ENCODE measurements around the gene ATP13A2. TPM values are rescaled to one million over a fixed set of nuclear protein-coding genes. Genes with fewer than 3 reads are reported as not detected.
A peak's percentile ranks its signal among the peaks of the same experiment; 100 is the strongest.

Gene ATP13A2
- total RNA-seq, 1 donor from 2014 or later = 42.1 TPM

DNA sequence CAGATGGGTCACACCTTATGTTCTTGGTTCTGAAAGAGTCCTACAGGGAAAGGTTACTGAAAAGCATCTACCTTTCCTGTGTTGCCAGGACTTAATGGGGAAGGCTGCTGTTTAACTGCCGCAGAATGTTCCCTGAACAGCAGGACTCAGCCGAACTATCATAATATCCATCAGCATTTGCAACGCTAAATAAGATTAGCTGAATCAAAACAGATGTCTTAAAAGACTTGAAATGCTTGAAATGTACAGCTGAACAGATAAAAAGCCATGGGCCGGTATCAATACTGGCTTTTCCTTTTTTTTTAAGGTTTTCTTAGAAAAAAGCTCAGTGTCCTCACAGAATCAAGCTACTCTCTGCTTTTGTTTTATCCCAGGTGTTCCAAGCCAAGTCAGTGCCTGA, 19.7 kb upstream of the ATP13A2 start:
- TF ChIP-seq, protein P1, sequence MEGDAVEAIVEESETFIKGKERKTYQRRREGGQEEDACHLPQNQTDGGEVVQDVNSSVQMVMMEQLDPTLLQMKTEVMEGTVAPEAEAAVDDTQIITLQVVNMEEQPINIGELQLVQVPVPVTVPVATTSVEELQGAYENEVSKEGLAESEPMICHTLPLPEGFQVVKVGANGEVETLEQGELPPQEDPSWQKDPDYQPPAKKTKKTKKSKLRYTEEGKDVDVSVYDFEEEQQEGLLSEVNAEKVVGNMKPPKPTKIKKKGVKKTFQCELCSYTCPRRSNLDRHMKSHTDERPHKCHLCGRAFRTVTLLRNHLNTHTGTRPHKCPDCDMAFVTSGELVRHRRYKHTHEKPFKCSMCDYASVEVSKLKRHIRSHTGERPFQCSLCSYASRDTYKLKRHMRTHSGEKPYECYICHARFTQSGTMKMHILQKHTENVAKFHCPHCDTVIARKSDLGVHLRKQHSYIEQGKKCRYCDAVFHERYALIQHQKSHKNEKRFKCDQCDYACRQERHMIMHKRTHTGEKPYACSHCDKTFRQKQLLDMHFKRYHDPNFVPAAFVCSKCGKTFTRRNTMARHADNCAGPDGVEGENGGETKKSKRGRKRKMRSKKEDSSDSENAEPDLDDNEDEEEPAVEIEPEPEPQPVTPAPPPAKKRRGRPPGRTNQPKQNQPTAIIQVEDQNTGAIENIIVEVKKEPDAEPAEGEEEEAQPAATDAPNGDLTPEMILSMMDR (IDR thresholded peaks at IDR 0.05) = no peak
- intact Hi-C loops (cut with DNase I) = no loop called here
- no peak for DNase-seq
- Histone ChIP-seq H3K9me3 (no peaks in the 10 kb centered on the region), H3K36me3 (peaks cover 66% of the 10 kb centered on the region), H3K4me3 (no peak overlapping the region), H3K4me1 (peaks cover 13% of the 10 kb centered on the region), H3K27ac (no peak overlapping the region), H3K27me3 (no peaks in the 10 kb centered on the region)
- ATAC-seq = no peak

DNA sequence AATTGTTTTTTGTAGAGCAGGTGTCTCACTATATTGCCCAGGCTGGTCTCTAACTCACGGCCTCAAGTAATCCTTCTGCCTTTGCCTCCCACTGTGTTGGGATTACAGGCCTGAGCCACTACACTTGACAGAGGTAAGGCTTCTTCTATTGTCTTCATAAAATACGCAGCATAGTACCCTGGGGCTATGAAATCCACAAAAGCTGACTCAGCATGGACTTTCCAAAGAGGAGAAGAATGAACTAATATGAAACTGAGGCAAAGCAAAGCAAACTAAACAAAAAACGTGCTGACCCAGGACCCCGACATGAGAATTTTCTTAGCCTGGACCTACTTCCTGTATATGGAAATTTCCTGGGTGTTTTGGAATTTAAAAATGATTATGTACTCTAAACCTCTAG, 18.5 kb upstream of the ATP13A2 start:
- DNase-seq = no peak

DNA sequence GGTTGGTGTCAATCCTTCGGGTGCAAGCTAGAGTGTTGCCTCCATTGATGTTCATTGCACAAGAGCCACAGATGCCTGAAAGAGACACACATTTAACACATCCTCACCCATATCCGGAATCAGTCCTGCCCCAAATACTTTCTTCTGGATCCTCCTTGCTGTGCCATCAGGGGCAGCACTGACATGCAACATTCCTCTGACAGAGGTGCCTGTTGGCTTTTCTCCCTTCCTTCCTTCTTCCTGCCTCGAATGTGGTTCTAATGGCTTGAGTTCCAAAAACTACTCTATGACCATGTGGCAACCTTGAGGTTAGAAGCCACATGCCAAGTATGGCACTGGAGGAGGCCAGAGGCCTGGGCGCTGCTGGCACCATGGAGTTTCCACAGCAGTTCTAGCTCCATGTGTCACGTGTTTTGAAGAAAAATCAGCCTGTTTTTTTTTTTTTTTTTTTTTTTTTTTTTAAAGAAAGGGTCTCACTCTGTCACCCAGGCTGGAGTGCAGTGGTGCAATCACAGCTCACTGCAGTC, 17.0 kb upstream of the ATP13A2 start:
- Histone ChIP-seq H3K9me3 (no peaks in the 10 kb centered on the region), H3K36me3 (peaks cover 88% of the 10 kb centered on the region), H3K27ac (peak overlapping the region; percentile 9), H3K27me3 (no peaks in the 10 kb centered on the region), H3K4me1 (peaks cover 13% of the 10 kb centered on the region), H3K4me3 (no peak overlapping the region)
- ATAC-seq (no peak), DNase-seq (no peak)
- intact Hi-C loops (cut with DNase I) = no loop called here
- TF ChIP-seq, protein P1 (IDR thresholded peaks at IDR 0.05) = no peak

More for the DNA sequence above, 18.5 kb upstream of the ATP13A2 start:
- H3K9me3 ChIP-seq = no peaks in the 10 kb centered on the region
- H3K27me3 ChIP-seq = no peaks in the 10 kb centered on the region
- intact Hi-C loops (cut with DNase I) = no loop called here
- H3K27ac ChIP-seq = no peak overlapping the region
- peaks cover 79% of the 10 kb centered on the region for H3K36me3 ChIP-seq
- TF ChIP-seq, protein P1 (IDR thresholded peaks at IDR 0.05) = no peak
- peaks cover 13% of the 10 kb centered on the region for H3K4me1 ChIP-seq
- no peak overlapping the region for H3K4me3 ChIP-seq
- ATAC-seq = no peak

DNA sequence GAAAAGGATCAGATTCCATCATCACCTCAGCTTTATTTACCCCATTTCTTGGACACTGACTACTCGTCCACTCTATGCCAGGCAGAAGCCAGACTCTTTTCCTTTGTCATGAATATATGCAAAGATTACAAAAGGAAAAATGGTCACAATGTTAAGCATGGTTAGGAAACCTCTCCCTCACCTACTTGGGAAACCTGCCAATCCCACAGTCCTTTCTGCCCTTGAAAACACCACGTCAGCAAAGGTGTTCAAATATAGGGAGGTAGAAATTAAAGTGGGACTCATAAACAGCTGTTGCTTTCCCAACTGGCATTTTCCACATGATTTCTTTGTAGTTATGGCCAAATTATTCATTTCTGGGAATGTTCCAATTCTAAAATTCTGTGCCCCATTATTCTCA, 16.2 kb upstream of the ATP13A2 start:
- Histone ChIP-seq H3K4me1 (peaks cover 13% of the 10 kb centered on the region), H3K9me3 (no peaks in the 10 kb centered on the region), H3K36me3 (peaks cover 88% of the 10 kb centered on the region), H3K27ac (peak overlapping the region; percentile 37), H3K4me3 (no peak overlapping the region), H3K27me3 (no peaks in the 10 kb centered on the region)
- TF ChIP-seq, protein P1 (IDR thresholded peaks at IDR 0.05) = no peak
- intact Hi-C loops (cut with DNase I) = no loop called here
- DNase-seq (no peak), ATAC-seq (peak; percentile 63)

DNA sequence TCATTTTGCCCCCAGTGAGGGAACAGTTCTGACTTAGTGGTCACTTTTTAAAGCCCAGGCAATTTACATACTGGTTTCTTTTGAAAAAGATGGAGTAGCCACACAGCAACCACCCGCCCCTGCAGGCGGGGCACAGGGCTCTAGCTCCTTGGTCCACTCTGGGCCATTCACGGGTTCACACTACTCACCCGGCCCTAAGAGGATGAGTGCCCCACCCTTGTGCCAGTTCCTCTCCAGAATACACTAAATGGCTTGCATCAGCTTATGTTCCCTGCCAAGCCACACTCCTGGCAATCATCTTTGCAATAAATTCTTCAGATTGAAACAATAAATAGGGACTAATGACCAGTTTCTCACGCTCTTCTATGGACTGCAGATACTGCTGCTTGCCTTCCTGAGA, 15.7 kb upstream of the ATP13A2 start:
- Histone ChIP-seq H3K27me3 (no peaks in the 10 kb centered on the region), H3K4me3 (no peak overlapping the region), H3K27ac (peak overlapping the region; percentile 37), H3K4me1 (peaks cover 13% of the 10 kb centered on the region), H3K9me3 (no peaks in the 10 kb centered on the region), H3K36me3 (peaks cover 88% of the 10 kb centered on the region)
- ATAC-seq = peak; percentile 95
- peak; percentile 76 for DNase-seq
- TF ChIP-seq, protein P1 (IDR thresholded peaks at IDR 0.05) = no peak
- intact Hi-C loops (cut with DNase I) = no loop called here

DNA sequence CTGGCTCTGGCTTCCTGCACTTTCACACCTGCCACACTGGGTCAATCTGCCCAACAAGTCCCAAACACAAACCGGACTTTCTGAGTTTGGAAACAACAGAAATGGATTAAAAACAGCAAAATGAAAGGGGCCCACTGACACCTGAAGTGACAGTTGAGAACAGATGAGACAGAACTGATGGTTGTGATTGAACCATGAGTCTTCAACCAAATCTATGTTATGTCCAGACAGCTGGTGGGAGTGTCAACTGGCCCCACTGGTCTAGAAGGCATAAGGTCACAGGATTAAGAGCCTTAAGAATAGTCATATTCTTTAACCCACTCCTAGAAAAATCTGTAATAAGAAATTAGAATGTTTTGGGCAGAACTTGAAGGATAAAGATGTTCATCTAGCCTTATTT, 13.0 kb upstream of the ATP13A2 start:
- intact Hi-C loops (cut with DNase I) = no loop called here
- TF ChIP-seq, protein P1 (IDR thresholded peaks at IDR 0.05) = no peak
- Histone ChIP-seq H3K27ac (no peak overlapping the region), H3K27me3 (no peaks in the 10 kb centered on the region), H3K9me3 (no peaks in the 10 kb centered on the region), H3K4me1 (peaks cover 13% of the 10 kb centered on the region), H3K36me3 (peaks cover 99% of the 10 kb centered on the region), H3K4me3 (no peak overlapping the region)
- ATAC-seq = no peak
- DNase-seq = no peak
